Parathyroid adenoma (tissue), 2 donors: ENCODE measurements around the gene MTHFSD.

ENCODE experiments used
- H2AFZ ChIP-seq: fragments of 300-600 bp; sonication (generic); one replicate; pipeline ENCODE4 v1.7.0; 2017; ENCODE audit warnings: antibody characterized with exemption, mild to moderate bottlenecking
- H3K27ac ChIP-seq: fragments of 300-600 bp; sonication (generic); one replicate; pipeline ENCODE4 v1.7.0; 2017
- H3K27me3 ChIP-seq: fragments of 300-600 bp; sonication (generic); one replicate; pipeline ENCODE4 v1.7.0; 2017; ENCODE audit warnings: low read length; ENCODE audit not compliant: control insufficient read depth, insufficient read depth
- H3K36me3 ChIP-seq: fragments of 300-600 bp; sonication (generic); one replicate; pipeline ENCODE4 v1.7.0; 2017; ENCODE audit warnings: low read length; ENCODE audit not compliant: control insufficient read depth, insufficient read depth
- H3K4me1 ChIP-seq: fragments of 300-600 bp; sonication (generic); one replicate; pipeline ENCODE4 v1.7.0; 2017; ENCODE audit warnings: control low read depth
- H3K4me2 ChIP-seq: fragments of 300-600 bp; sonication (generic); one replicate; pipeline ENCODE4 v1.7.0; 2017; ENCODE audit warnings: low read length
- H3K4me3 ChIP-seq: fragments of 300-600 bp; sonication (generic); one replicate; pipeline ENCODE4 v1.7.0; 2017; ENCODE audit warnings: low read depth, low read length
- H3K79me2 ChIP-seq: fragments of 300-600 bp; sonication (generic); one replicate; pipeline ENCODE4 v1.7.0; 2017; ENCODE audit warnings: control low read depth
- H3K9ac ChIP-seq: fragments of 300-600 bp; sonication (generic); one replicate; pipeline ENCODE4 v1.7.0; 2017; ENCODE audit warnings: mild to moderate bottlenecking
- H3K9me3 ChIP-seq: fragments of 300-600 bp; sonication (generic); one replicate; pipeline ENCODE4 v1.7.0; 2017; ENCODE audit warnings: low read length; ENCODE audit not compliant: control insufficient read depth
- TF ChIP-seq, protein P1 (sequence below): fragments of 300-600 bp; sonication (generic); IDR thresholded peaks from one replicate; pipeline ENCODE4 v1.7.0; 2017; ENCODE audit warnings: antibody characterized with exemption, mild to moderate bottlenecking
- donor health status: primary hyperparathyroidism.

Gene MTHFSD, protein sequence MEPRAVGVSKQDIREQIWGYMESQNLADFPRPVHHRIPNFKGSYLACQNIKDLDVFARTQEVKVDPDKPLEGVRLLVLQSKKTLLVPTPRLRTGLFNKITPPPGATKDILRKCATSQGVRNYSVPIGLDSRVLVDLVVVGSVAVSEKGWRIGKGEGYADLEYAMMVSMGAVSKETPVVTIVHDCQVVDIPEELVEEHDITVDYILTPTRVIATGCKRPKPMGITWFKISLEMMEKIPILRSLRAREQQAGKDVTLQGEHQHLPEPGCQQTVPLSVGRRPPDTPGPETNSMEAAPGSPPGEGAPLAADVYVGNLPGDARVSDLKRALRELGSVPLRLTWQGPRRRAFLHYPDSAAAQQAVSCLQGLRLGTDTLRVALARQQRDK

DNA sequence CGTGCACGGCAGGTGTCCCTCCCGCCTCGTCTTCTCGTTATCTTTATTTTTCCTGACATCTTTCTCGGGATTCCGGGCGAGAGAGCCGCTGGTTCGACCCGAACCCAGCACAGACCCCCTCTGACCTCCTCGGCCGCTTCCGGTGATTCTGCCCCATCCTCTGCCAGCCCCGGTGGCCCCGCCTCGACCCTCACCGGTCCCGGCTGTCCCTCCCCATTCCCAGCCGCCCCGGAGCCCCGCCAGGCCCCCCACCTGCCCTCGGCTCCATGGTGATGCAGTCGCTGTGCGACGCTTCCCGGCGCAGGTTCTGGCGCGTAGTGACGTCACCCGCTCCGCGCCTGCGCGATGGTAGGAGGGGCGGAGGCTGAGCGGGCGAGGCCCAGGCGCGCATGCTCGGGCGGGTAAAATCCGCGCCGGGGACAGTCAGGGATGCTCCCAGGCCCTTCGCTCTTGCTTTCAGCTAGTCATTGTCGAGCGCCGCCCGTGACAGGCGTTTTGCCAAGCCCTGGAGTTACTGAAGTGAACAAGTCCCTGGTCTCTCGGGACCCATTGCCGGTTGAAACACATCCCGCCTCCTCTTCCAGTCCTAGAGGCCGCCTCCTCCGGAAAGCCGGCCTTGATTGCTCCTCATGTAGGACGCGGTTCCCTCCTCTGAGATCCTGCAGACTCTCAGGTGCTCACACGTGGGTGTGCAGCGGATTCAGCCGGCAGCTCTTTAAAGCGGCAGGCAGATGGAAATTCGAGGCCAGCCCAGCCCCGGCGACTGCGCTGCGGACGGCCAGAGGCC, at the start of gene MTHFSD:
MTHFSD (minus strand) TSS at position 319 of the 787 bp plus-strand sequence; CDS start at position 268, 51 bp downstream.
- H2AFZ ChIP-seq: peak within 1 kb of the TSS; percentile 90
- TF ChIP-seq, protein P1, sequence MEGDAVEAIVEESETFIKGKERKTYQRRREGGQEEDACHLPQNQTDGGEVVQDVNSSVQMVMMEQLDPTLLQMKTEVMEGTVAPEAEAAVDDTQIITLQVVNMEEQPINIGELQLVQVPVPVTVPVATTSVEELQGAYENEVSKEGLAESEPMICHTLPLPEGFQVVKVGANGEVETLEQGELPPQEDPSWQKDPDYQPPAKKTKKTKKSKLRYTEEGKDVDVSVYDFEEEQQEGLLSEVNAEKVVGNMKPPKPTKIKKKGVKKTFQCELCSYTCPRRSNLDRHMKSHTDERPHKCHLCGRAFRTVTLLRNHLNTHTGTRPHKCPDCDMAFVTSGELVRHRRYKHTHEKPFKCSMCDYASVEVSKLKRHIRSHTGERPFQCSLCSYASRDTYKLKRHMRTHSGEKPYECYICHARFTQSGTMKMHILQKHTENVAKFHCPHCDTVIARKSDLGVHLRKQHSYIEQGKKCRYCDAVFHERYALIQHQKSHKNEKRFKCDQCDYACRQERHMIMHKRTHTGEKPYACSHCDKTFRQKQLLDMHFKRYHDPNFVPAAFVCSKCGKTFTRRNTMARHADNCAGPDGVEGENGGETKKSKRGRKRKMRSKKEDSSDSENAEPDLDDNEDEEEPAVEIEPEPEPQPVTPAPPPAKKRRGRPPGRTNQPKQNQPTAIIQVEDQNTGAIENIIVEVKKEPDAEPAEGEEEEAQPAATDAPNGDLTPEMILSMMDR: no peak
- H3K4me2 ChIP-seq: peak within 1 kb of the TSS; percentile 73
- H3K9me3 ChIP-seq: no peaks in the 10 kb centered on the region
- no peaks in the 10 kb centered on the region for H3K36me3 ChIP-seq
- peak within 1 kb of the TSS; percentile 58 for H3K27ac ChIP-seq
- H3K4me3 ChIP-seq: peak within 1 kb of the TSS; percentile 82
- no peaks in the 10 kb centered on the region for H3K79me2 ChIP-seq
- no peaks in the 10 kb centered on the region for H3K27me3 ChIP-seq
- peak within 1 kb of the TSS; percentile 40 for H3K9ac ChIP-seq
- no peaks in the 10 kb centered on the region for H3K4me1 ChIP-seq

DNA sequence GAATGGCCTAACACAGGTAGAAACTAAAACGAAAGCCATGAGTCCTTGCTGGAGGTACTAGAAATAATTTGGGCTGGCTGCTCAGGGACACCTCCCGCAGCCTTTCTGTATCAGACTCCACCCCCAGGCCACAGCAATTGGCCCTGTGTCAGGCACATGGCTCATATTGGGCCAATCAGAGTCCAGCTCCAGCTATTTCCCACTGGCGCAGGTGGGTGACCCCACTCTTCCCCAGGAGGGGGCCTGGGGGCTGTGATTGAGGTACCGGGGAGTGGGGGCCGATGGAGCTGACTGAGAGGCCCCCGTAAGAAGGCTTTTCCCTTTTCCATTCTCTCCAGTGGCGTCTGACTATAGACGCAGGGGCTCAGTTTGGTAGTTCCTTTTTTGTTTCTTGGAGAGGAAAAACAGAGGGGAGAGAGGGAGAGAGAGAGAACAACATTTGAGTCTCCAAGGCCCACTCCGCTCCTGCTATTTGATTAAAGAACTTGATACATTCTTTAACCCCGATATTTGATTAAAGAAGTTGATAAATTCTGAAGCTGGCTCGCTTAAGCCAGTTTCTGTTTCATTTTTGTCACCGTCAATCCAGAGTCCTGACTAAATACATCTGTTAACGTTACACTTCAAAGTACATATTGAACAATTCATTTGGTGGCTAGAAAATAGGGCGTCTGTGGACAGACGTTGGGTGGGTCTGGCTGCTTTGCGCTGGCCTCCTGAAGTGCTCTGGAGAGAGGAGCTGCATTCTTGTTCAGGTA, 49.6 kb upstream of the MTHFSD start:
- no peaks in the 10 kb centered on the region for H3K9me3 ChIP-seq
- TF ChIP-seq, protein P1: no peak
- H3K4me3 ChIP-seq: no peak overlapping the region
- H3K27ac ChIP-seq: no peak overlapping the region
- H2AFZ ChIP-seq: no peak overlapping the region
- peaks cover 5% of the 10 kb centered on the region for H3K4me1 ChIP-seq
- H3K27me3 ChIP-seq: no peaks in the 10 kb centered on the region
- H3K9ac ChIP-seq: no peak overlapping the region
- H3K79me2 ChIP-seq: no peaks in the 10 kb centered on the region
- no peaks in the 10 kb centered on the region for H3K36me3 ChIP-seq
- no peak overlapping the region for H3K4me2 ChIP-seq

DNA sequence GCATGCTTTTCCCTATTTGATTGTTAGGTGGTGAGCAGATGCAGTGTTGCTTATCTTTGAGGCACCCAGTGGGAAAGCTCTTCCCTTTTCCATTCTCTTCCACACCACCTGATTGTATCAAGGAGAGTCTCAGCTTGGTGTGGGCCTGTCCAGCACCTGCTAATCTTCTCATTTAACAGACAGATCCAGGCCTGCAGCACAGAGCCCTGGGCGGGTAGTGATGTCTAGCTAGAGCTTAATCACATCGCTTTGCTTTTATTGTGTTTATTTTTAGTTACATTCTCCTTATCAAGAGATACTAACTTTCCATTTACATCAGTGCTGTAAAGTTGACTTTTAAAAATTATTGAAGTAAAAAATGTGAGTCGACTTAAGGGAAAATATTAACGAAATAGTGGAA, 47.5 kb upstream of the MTHFSD start:
- TF ChIP-seq, protein P1: no peak
- no peaks in the 10 kb centered on the region for H3K4me1 ChIP-seq

DNA sequence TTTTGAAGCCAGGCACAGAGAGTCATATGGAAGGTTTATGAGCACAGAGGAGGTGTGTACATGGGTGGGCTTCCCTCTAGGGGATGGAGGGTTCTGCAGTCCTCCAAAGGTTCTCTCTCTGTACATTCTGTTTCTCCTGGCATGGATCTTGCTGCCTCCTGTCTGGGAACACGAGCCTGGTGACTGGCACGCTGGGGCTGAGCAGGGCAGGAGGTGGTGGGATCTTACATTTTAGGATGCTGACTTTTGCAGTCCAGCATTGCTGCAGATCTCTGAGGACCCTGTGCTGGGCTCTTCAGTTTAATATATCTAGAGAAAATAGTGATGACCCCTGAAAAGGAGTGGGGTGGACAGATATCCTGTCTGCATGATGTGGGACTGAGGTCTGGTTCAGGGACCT, 46.3 kb upstream of the MTHFSD start:
- Histone ChIP-seq H3K9ac (no peak overlapping the region), H3K4me3 (no peak overlapping the region), H3K27ac (no peak overlapping the region), H3K4me1 (no peaks in the 10 kb centered on the region), H3K79me2 (no peaks in the 10 kb centered on the region), H2AFZ (no peak overlapping the region), H3K27me3 (no peaks in the 10 kb centered on the region), H3K4me2 (no peak overlapping the region), H3K36me3 (no peaks in the 10 kb centered on the region), H3K9me3 (no peaks in the 10 kb centered on the region)
- TF ChIP-seq, protein P1: no peak

More for the DNA sequence above, 47.5 kb upstream of the MTHFSD start:
- Histone ChIP-seq H3K27me3 (no peaks in the 10 kb centered on the region), H3K9me3 (no peaks in the 10 kb centered on the region), H2AFZ (no peak overlapping the region), H3K4me3 (no peak overlapping the region), H3K27ac (no peak overlapping the region), H3K79me2 (no peaks in the 10 kb centered on the region), H3K36me3 (no peaks in the 10 kb centered on the region), H3K4me2 (no peak overlapping the region), H3K9ac (no peak overlapping the region)
